Measurements from ENCODE around the gene IGFBP2.

DNA sequence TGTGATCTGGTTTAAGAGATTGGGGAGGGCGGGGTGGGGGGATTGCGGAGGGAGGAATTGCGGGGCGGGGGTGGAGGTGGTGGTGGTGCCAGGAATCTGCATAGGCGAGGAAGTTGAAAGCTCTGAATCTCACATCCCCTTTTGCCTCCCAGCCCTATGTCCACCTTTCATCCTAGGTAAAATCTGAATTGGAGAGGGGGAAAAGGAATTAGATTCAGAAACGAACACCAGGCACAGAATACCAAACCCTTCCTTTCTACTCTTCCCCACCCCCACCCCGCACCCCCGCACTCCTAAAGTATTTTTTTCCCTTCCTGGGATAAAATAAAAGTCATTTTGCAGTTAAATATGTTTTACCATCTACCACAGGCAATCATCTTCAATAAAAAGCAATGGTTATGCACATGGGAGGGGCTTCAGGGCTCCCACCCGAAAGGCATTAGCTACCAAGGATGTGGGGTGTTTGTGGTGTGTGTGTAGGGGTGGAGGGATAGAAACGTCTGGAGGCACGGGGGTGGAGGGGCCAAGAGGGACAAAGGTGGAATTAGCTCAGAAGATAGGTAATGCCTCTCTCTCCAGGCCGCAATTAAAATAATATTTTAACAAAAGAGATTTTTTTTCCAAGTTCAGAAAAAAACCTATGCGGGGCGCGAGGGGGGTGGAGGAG lies 60.3 kb downstream of the IGFBP2 start:
- TF ChIP-seq, protein P1, sequence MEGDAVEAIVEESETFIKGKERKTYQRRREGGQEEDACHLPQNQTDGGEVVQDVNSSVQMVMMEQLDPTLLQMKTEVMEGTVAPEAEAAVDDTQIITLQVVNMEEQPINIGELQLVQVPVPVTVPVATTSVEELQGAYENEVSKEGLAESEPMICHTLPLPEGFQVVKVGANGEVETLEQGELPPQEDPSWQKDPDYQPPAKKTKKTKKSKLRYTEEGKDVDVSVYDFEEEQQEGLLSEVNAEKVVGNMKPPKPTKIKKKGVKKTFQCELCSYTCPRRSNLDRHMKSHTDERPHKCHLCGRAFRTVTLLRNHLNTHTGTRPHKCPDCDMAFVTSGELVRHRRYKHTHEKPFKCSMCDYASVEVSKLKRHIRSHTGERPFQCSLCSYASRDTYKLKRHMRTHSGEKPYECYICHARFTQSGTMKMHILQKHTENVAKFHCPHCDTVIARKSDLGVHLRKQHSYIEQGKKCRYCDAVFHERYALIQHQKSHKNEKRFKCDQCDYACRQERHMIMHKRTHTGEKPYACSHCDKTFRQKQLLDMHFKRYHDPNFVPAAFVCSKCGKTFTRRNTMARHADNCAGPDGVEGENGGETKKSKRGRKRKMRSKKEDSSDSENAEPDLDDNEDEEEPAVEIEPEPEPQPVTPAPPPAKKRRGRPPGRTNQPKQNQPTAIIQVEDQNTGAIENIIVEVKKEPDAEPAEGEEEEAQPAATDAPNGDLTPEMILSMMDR (conservative IDR thresholded peaks at IDR 0.05; ENCODE audit: low read depth in 2 of 2) = no peak
- TF ChIP-seq NANOG (IDR thresholded peaks at IDR 0.05; ENCODE audit: borderline replicate concordance) (no peak), CREB1 (CRISPR knock-in tag; IDR thresholded peaks at IDR 0.05; ENCODE audit: low read depth) (no peak), POLR2AphosphoS5 (IDR thresholded peaks at IDR 0.05; ENCODE audit: low read depth) (no peak)
